IMR-90 (cell line): ENCODE measurements around the gene BRD4. TPM values are rescaled to one million over a fixed set of nuclear protein-coding genes. Genes with fewer than 3 reads are reported as not detected.

Source experiments
- ATAC-seq: fragments of 200-7000 bp; cut with Tn5 transposase; 2 replicates; pipeline ENCODE4 v1.9.1; 2020; ENCODE audit warnings: low read depth, mild to moderate bottlenecking, moderate library complexity
- BruUV-seq: library from RNA; stranded (reverse); fragments of 400-500 nt; replicated peaks from 2 replicates; lab custom pipeline; 2021; lab: Mats Ljungman, UMichigan
- CTCF ChIA-PET: fragments of 300-600 bp; formaldehyde crosslinking; extraction: SDS; loops from one replicate; lab custom pipeline; 2021; ENCODE audit warnings: antibody characterized with exemption; lab: Yijun Ruan, JAX
- POLR2A ChIA-PET: fragments of 300-600 bp; sonication (Branson Sonifier 250); formaldehyde crosslinking; loops from one replicate; lab custom pipeline; 2022; ENCODE audit warnings: antibody characterized with exemption; ENCODE audit not compliant: unreplicated experiment; lab: Charles Lee
- DNase-seq: peaks from one replicate; pipeline ENCODE4 v3.0.0; 2013
- H2AFZ ChIP-seq: replicated peaks from 2 replicates; pipeline ENCODE3; 2013; ENCODE audit warnings: low read length, mild to moderate bottlenecking; ENCODE audit not compliant: poor library complexity
- H2AK5ac ChIP-seq: 2 replicates; pipeline ENCODE4 v1.6.1; 2013; ENCODE audit warnings: low read depth, low read length, inconsistent platforms
- H2AK9ac ChIP-seq: replicated peaks from 2 replicates; pipeline ENCODE3; 2013; ENCODE audit warnings: mild to moderate bottlenecking, low read depth, low read length, moderate library complexity; ENCODE audit not compliant: poor library complexity
- H2BK120ac ChIP-seq: 2 replicates; pipeline ENCODE4 v1.6.1; 2013; ENCODE audit warnings: low read depth, low read length, inconsistent platforms
- H2BK15ac ChIP-seq: 3 replicates; pipeline ENCODE4 v1.6.1; 2013; ENCODE audit warnings: low read depth, low read length, inconsistent platforms
- H2BK20ac ChIP-seq: 2 replicates; pipeline ENCODE4 v1.6.1; 2013; ENCODE audit warnings: low read depth, mild to moderate bottlenecking, inconsistent platforms, low read length, moderate library complexity
- H2BK5ac ChIP-seq: 2 replicates; pipeline ENCODE4 v1.6.1; 2013; ENCODE audit warnings: mild to moderate bottlenecking, low read depth, low read length, inconsistent platforms; ENCODE audit not compliant: poor library complexity, severe bottlenecking
- H3K14ac ChIP-seq: replicated peaks from 2 replicates; pipeline ENCODE4 v1.6.1; 2013; ENCODE audit warnings: low read depth, low read length, inconsistent platforms
- H3K18ac ChIP-seq: 2 replicates; pipeline ENCODE4 v1.6.1; 2013; ENCODE audit warnings: low read depth, low read length, control low read depth
- H3K23ac ChIP-seq: 2 replicates; pipeline ENCODE4 v1.6.1; 2013; ENCODE audit warnings: low read depth, low read length, inconsistent platforms
- H3K27ac ChIP-seq: 2 replicates; pipeline ENCODE4 v1.5.1; 2013; ENCODE audit warnings: mild to moderate bottlenecking, control low read depth, low read length; ENCODE audit not compliant: insufficient read depth
- H3K27me3 ChIP-seq: 2 replicates; pipeline ENCODE4 v1.6.1; 2013; ENCODE audit warnings: low read length; ENCODE audit not compliant: control insufficient read depth, insufficient read depth
- H3K36me3 ChIP-seq: 2 replicates; pipeline ENCODE4 v1.6.1; 2013; ENCODE audit warnings: low read length, mixed read lengths; ENCODE audit not compliant: control insufficient read depth, insufficient read depth
- H3K4ac ChIP-seq: 2 replicates; pipeline ENCODE4 v1.6.1; 2013; ENCODE audit warnings: low read depth, low read length, inconsistent platforms
- H3K4me1 ChIP-seq: 2 replicates; pipeline ENCODE4 v1.6.1; 2013; ENCODE audit warnings: low read length, mixed read lengths; ENCODE audit not compliant: control insufficient read depth, insufficient read depth
- H3K4me2 ChIP-seq: 2 replicates; pipeline ENCODE4 v1.6.1; 2013; ENCODE audit warnings: low read depth, mild to moderate bottlenecking, control low read depth, low read length, moderate library complexity
- H3K4me3 ChIP-seq: 2 replicates; pipeline ENCODE4 v1.5.1; 2013; ENCODE audit warnings: low read depth, mild to moderate bottlenecking, control low read depth, low read length, moderate library complexity; ENCODE audit not compliant: insufficient read depth
- H3K56ac ChIP-seq: 2 replicates; pipeline ENCODE4 v1.6.1; 2013; ENCODE audit warnings: low read length, inconsistent platforms; ENCODE audit not compliant: insufficient read depth; ENCODE audit errors: extremely low read depth
- H3K79me1 ChIP-seq, 2 experiments: 2 replicates each; pipeline ENCODE4 v1.6.1; 2013; ENCODE audit warnings: low read length in 2 of 2, inconsistent platforms in 1 of 2, low read depth in 1 of 2
- H3K9ac ChIP-seq: 2 replicates; pipeline ENCODE4 v1.6.1; 2013; ENCODE audit warnings: low read depth, low read length, control low read depth
- H3K9me1 ChIP-seq: 2 replicates; pipeline ENCODE4 v1.6.1; 2013; ENCODE audit warnings: low read length, inconsistent platforms; ENCODE audit not compliant: insufficient read depth
- H3K9me3 ChIP-seq: 2 replicates; pipeline ENCODE4 v1.6.1; 2013; ENCODE audit warnings: low read length; ENCODE audit not compliant: control insufficient read depth, insufficient read depth
- H4K20me1 ChIP-seq: 2 replicates; pipeline ENCODE4 v1.6.1; 2013; ENCODE audit warnings: low read length, inconsistent platforms; ENCODE audit not compliant: insufficient read depth
- H4K5ac ChIP-seq: 2 replicates; pipeline ENCODE4 v1.6.1; 2013; ENCODE audit warnings: mild to moderate bottlenecking, low read depth, low read length, control low read depth
- H4K8ac ChIP-seq, 2 experiments: 2 replicates each; pipeline ENCODE4 v1.6.1; 2013; ENCODE audit warnings: low read depth in 2 of 2, low read length in 2 of 2, control low read depth in 1 of 2, inconsistent platforms in 1 of 2
- H4K91ac ChIP-seq: 2 replicates; pipeline ENCODE4 v1.6.1; 2013; ENCODE audit warnings: low read depth, low read length, inconsistent platforms; ENCODE audit not compliant: insufficient read depth
- BHLHE40 ChIP-seq: fragments of 150-350 bp; IDR thresholded peaks from 2 replicates; pipeline ENCODE4 v1.6.1; 2016; ENCODE audit warnings: mild to moderate bottlenecking, low read depth, low read length
- CEBPB ChIP-seq: IDR thresholded peaks from 2 replicates; pipeline ENCODE4 v1.6.1; 2012; ENCODE audit warnings: low read depth, low read length, improper control_type of control experiment
- FOS ChIP-seq: fragments of 150-350 bp; IDR thresholded peaks from 2 replicates; pipeline ENCODE4 v1.6.1; 2016; ENCODE audit warnings: low read depth, low read length
- MAFK ChIP-seq: IDR thresholded peaks from 2 replicates; pipeline ENCODE4 v1.6.1; 2012; ENCODE audit warnings: low read depth, low read length, improper control_type of control experiment
- MAZ ChIP-seq: IDR thresholded peaks from 2 replicates; pipeline ENCODE4 v1.6.1; 2012; ENCODE audit warnings: low read depth, mild to moderate bottlenecking, low read length, improper control_type of control experiment, moderate library complexity, borderline replicate concordance
- NFE2L2 ChIP-seq: fragments of 150-350 bp; IDR thresholded peaks from 2 replicates; pipeline ENCODE4 v1.6.1; 2016; ENCODE audit warnings: low read depth, mild to moderate bottlenecking, low read length
- POLR2A ChIP-seq: IDR thresholded peaks from 2 replicates; pipeline ENCODE4 v1.6.1; 2012; ENCODE audit warnings: mild to moderate bottlenecking, low read depth, low read length
- RAD21 ChIP-seq: IDR thresholded peaks from 2 replicates; pipeline ENCODE4 v1.6.1; 2012; ENCODE audit warnings: low read length, improper control_type of control experiment
- RCOR1 ChIP-seq: IDR thresholded peaks from 2 replicates; pipeline ENCODE4 v1.6.1; 2012; ENCODE audit warnings: mild to moderate bottlenecking, low read length, improper control_type of control experiment; ENCODE audit not compliant: insufficient replicate concordance
- RFX5 ChIP-seq: IDR thresholded peaks from 2 replicates; pipeline ENCODE4 v1.8.0; 2012; ENCODE audit warnings: low read depth, mild to moderate bottlenecking, low read length, moderate library complexity
- SMC3 ChIP-seq: fragments of 150-350 bp; IDR thresholded peaks from 2 replicates; pipeline ENCODE4 v1.6.1; 2016; ENCODE audit warnings: low read depth, mild to moderate bottlenecking, antibody characterized with exemption, low read length, moderate library complexity
- WGBS, 2 experiments: methylation state at CpG; one replicate each; pipeline versions ENCODE4 v1.1.5 to v1.1.7; 2013; ENCODE audit warnings: missing lambda C conversion rate in 2 of 2; ENCODE audit not compliant: insufficient read length in 1 of 2; ENCODE audit errors: extremely low coverage in 2 of 2; 5-methylcytosine and 5-hydroxymethylcytosine counted together
- dilution Hi-C: fragments of 300-500 bp; cut with HindIII; formaldehyde crosslinking; loops from one replicate; pipeline ENCODE4 v1.14.3; 2018; ENCODE audit warnings: low sequenced_read_pairs; ENCODE audit not compliant: unreplicated experiment
- in situ Hi-C: fragments of 300-500 bp; cut with MboI; formaldehyde crosslinking; loops from 3 replicates; pipeline ENCODE4 v1.14.3; 2019; ENCODE audit warnings: low sequenced_read_pairs, inconsistent platforms, mixed read lengths
- intact Hi-C: fragments of 100-400 bp; cut with micrococcal nuclease; formaldehyde crosslinking; loops from 2 replicates; pipeline ENCODE4 v1.10.0; 2022
- polyA plus RNA-seq, 3 experiments: library from polyadenylated mRNA; depleted of rRNA; stranded (reverse); fragments of >200 nt; gene quantifications; 2 replicates each; pipeline ENCODE4 v1.2.3, GENCODE V29; 2012; ENCODE audit warnings: low replicate concordance in 1 of 3
- total RNA-seq: library from RNA; depleted of rRNA; stranded (reverse); fragments of >200 nt; gene quantifications from 2 replicates; pipeline ENCODE4 v1.2.3, GENCODE V29; 2012
- TF ChIP-seq, protein P1 (sequence below): fragments of 150-350 bp; IDR thresholded peaks from 2 replicates; pipeline ENCODE4 v1.6.1; 2017; ENCODE audit warnings: mild to moderate bottlenecking, antibody characterized with exemption, low read length, low read depth
- TF ChIP-seq, protein P2 (sequence below): conservative IDR thresholded peaks from 2 replicates; pipeline ENCODE4 v1.5.1; 2012; ENCODE audit warnings: mild to moderate bottlenecking, low read depth, low read length, improper control_type of control experiment
- TF ChIP-seq, protein P3 (sequence below): fragments of 150-350 bp; IDR thresholded peaks from 2 replicates; pipeline ENCODE4 v1.6.1; 2016; ENCODE audit warnings: low read depth, mild to moderate bottlenecking, low read length, moderate library complexity, borderline replicate concordance

BRD4 gene
- total and polyA plus RNA-seq, 2 of the 4 experiments (the other 2 are of a cell fraction): 7.0 to 21.1 TPM

DNA sequence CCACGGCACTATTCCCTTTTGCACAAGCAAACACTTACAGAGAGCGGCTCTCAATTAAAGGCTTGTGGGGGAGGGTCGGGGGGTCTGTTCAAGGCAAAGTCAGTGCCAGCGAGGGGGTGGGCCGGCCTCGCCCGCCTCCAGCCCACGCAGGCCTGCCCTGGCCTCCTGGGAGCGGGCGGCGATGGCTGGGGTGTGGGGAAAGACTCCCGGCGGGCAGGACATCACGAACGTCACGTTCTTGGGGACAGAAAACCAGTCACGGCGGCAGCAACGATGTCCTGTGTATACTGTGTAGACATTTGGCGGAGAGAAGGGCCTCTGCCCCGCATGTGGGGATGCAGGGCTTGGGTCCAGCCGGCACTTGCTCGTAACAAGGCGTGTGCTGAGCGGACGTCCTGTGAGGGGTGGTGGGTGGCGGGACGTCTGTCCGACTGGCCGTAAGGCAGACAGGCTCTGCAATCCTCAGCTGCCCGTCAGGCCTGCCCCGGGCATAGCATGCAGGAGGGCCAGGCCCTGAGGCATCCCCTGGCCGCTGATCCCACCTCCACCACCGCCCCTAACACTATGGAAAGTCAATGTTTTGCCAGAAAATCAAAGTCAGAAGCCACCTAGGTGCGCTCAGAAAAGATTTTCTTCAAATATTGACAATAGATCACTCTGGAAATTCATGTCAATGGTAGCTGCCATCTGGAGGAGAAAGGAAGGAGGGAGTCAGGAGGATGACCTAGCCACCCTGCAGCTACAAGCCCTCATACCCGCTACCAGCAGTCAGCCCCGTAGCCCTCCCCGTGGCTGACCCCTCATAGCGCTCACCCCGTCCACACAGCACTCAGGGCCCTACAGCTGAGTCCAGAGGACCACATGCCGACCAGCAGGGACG, 94.3 kb downstream of the BRD4 start:
- BruUV-seq: no TSS peak
- no peak overlapping the region for H3K18ac ChIP-seq
- H3K23ac ChIP-seq: no peak overlapping the region
- dilution Hi-C loops: no loop called here
- TF ChIP-seq MAFK: no peak
- TF ChIP-seq, protein P1, sequence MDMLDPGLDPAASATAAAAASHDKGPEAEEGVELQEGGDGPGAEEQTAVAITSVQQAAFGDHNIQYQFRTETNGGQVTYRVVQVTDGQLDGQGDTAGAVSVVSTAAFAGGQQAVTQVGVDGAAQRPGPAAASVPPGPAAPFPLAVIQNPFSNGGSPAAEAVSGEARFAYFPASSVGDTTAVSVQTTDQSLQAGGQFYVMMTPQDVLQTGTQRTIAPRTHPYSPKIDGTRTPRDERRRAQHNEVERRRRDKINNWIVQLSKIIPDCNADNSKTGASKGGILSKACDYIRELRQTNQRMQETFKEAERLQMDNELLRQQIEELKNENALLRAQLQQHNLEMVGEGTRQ: no peak
- no peak for TF ChIP-seq RCOR1
- no peak for TF ChIP-seq SMC3
- no peak for TF ChIP-seq CEBPB
- no peak for TF ChIP-seq BHLHE40
- no peak for TF ChIP-seq FOS
- TF ChIP-seq POLR2A: no peak
- TF ChIP-seq RFX5: no peak
- no peak for TF ChIP-seq MAZ
- TF ChIP-seq, protein P2, sequence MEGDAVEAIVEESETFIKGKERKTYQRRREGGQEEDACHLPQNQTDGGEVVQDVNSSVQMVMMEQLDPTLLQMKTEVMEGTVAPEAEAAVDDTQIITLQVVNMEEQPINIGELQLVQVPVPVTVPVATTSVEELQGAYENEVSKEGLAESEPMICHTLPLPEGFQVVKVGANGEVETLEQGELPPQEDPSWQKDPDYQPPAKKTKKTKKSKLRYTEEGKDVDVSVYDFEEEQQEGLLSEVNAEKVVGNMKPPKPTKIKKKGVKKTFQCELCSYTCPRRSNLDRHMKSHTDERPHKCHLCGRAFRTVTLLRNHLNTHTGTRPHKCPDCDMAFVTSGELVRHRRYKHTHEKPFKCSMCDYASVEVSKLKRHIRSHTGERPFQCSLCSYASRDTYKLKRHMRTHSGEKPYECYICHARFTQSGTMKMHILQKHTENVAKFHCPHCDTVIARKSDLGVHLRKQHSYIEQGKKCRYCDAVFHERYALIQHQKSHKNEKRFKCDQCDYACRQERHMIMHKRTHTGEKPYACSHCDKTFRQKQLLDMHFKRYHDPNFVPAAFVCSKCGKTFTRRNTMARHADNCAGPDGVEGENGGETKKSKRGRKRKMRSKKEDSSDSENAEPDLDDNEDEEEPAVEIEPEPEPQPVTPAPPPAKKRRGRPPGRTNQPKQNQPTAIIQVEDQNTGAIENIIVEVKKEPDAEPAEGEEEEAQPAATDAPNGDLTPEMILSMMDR: no peak
- no peak for TF ChIP-seq RAD21
- TF ChIP-seq, protein P3, sequence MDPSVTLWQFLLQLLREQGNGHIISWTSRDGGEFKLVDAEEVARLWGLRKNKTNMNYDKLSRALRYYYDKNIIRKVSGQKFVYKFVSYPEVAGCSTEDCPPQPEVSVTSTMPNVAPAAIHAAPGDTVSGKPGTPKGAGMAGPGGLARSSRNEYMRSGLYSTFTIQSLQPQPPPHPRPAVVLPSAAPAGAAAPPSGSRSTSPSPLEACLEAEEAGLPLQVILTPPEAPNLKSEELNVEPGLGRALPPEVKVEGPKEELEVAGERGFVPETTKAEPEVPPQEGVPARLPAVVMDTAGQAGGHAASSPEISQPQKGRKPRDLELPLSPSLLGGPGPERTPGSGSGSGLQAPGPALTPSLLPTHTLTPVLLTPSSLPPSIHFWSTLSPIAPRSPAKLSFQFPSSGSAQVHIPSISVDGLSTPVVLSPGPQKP: no peak
- TF ChIP-seq NFE2L2: no peak
- intact Hi-C loops: no loop called here
- H3K14ac ChIP-seq: no peak overlapping the region
- no peak overlapping the region for H3K4ac ChIP-seq
- H2AK9ac ChIP-seq: no peak overlapping the region
- H2BK15ac ChIP-seq: no peak overlapping the region
- WGBS, 2 experiments: 98% methylated on average over 8 of the region's 42 CpGs; no CpG with 5 or more reads in 1 of the 2 experiments
- no peak overlapping the region for H3K4me3 ChIP-seq
- no peak overlapping the region for H2BK20ac ChIP-seq
- ChIA-PET POLR2A (no interaction called here), CTCF (interaction anchor here (0.6 kb wide), 1 partner anchor 146 kb away, joined by 3 read pairs; no protein-coding TSS in a partner anchor)
- H3K27ac ChIP-seq: no peak overlapping the region
- H2AK5ac ChIP-seq: no peak overlapping the region
- peaks cover 2% of the 10 kb centered on the region; the same call in 1 of the 2 replicates for H3K4me1 ChIP-seq
- H3K27me3 ChIP-seq: no peaks in the 10 kb centered on the region
- H3K56ac ChIP-seq: no peak overlapping the region
- H3K4me2 ChIP-seq: no peak overlapping the region
- no peak overlapping the region for H2BK5ac ChIP-seq
- peaks cover 14% of the 10 kb centered on the region for H4K20me1 ChIP-seq
- H2AFZ ChIP-seq: no peak overlapping the region
- in situ Hi-C loops: no loop called here
- peaks cover 24 to 41% of the 10 kb centered on the region in 2 experiments for H3K79me1 ChIP-seq
- H2BK120ac ChIP-seq: no peak overlapping the region
- H3K9me1 ChIP-seq: 0 out of 2 replicates have a peak, but pooled peaks cover 3% of the 10 kb centered on the region
- no peak overlapping the region for H4K91ac ChIP-seq
- no peak overlapping the region for H3K9ac ChIP-seq
- peaks cover 63% of the 10 kb centered on the region for H3K36me3 ChIP-seq
- H4K5ac ChIP-seq: no peak overlapping the region
- no peak for DNase-seq
- H4K8ac ChIP-seq: no peak overlapping the region
- ATAC-seq: no peak
- no peaks in the 10 kb centered on the region for H3K9me3 ChIP-seq
